SK-N-SH (cell line): ENCODE results near the gene PBRM1. TPM values are rescaled to one million over a fixed set of nuclear protein-coding genes. Genes with fewer than 3 reads are reported as not detected.

Source experiments
- CTCF ChIA-PET: fragments of 300-600, 350-600 bp; formaldehyde crosslinking; extraction: SDS; loops from one replicate; lab custom pipeline; 2021; lab: Yijun Ruan, JAX
- POLR2A ChIA-PET: fragments of 350-600 bp; sonication (Branson Sonifier 250); formaldehyde crosslinking; extraction: SDS; loops from one replicate; lab custom pipeline; 2020; ENCODE audit warnings: antibody characterized with exemption, inconsistent platforms; lab: Yijun Ruan, JAX
- DNase-seq: peaks from one replicate; pipeline ENCODE4 v3.0.0; 2012
- H2AFZ ChIP-seq: fragments of 200-600 bp; sonication (generic); 2 replicates; pipeline ENCODE4 v1.8.1; 2016; ENCODE audit warnings: antibody characterized with exemption, mild to moderate bottlenecking, low read depth
- H3F3A ChIP-seq: fragments of 200-600 bp; sonication (generic); replicated peaks from 2 replicates; pipeline ENCODE3; 2016; ENCODE audit warnings: antibody characterized with exemption, mild to moderate bottlenecking; ENCODE audit not compliant: insufficient read depth
- H3K27ac ChIP-seq, 2 experiments: fragments of 200-500 bp in 1 of 2; fragments of 200-600 bp in 1 of 2; sonication (Bioruptor generic) in 1 of 2; sonication (generic), shearing (Covaris generic) in 1 of 2; 2 replicates each; pipeline versions ENCODE4 v1.5.1 to v1.6.1; 2014 to 2016; ENCODE audit warnings: low read depth in 2 of 2, inconsistent platforms in 1 of 2, low read length in 1 of 2, mild to moderate bottlenecking in 1 of 2, mixed read lengths in 1 of 2
- H3K27me3 ChIP-seq: fragments of 200-600 bp; sonication (generic), shearing (Covaris generic); 2 replicates; pipeline ENCODE4 v1.6.1; 2016; ENCODE audit warnings: mixed run types; ENCODE audit not compliant: insufficient read depth
- H3K36me3 ChIP-seq, 2 experiments: fragments of 200-500 bp in 1 of 2; fragments of 200-600 bp in 1 of 2; sonication (Bioruptor generic) in 1 of 2; sonication (generic) in 1 of 2; replicated peaks in 1 of 2; 2 replicates each; pipeline versions ENCODE3 to v1.5.1; 2014 to 2016; ENCODE audit warnings: low read length in 1 of 2, mild to moderate bottlenecking in 1 of 2; ENCODE audit not compliant: insufficient read depth in 2 of 2, control insufficient read depth in 1 of 2
- H3K4me1 ChIP-seq, 2 experiments: fragments of 200-500 bp in 1 of 2; fragments of 200-600 bp in 1 of 2; sonication (Bioruptor generic) in 1 of 2; sonication (generic), shearing (Covaris generic) in 1 of 2; 2 replicates each; pipeline versions ENCODE4 v1.5.1 to v1.6.1; 2014 to 2016; ENCODE audit warnings: low read depth in 1 of 2, low read length in 1 of 2, mixed run types in 1 of 2; ENCODE audit not compliant: insufficient read depth in 2 of 2, control insufficient read depth in 1 of 2
- H3K4me2 ChIP-seq: fragments of 200-600 bp; sonication (generic), shearing (Covaris generic); 2 replicates; pipeline ENCODE4 v1.6.1; 2017; ENCODE audit warnings: mixed run types
- H3K4me3 ChIP-seq, 2 experiments: fragments of 200-500 bp in 1 of 2; fragments of 200-600 bp in 1 of 2; sonication (Bioruptor generic) in 1 of 2; sonication (generic), shearing (Covaris generic) in 1 of 2; 2 replicates each; pipeline versions ENCODE4 v1.5.1 to v1.8.1; 2014 to 2016; ENCODE audit warnings: low read depth in 2 of 2, inconsistent platforms in 1 of 2, low read length in 1 of 2, mild to moderate bottlenecking in 1 of 2, mixed read lengths in 1 of 2, moderate library complexity in 1 of 2
- H3K79me2 ChIP-seq: fragments of 200-600 bp; sonication (generic); 2 replicates; pipeline ENCODE4 v1.8.1; 2017; ENCODE audit warnings: mild to moderate bottlenecking; ENCODE audit not compliant: insufficient read depth
- H3K9ac ChIP-seq: fragments of 200-600 bp; sonication (generic); 2 replicates; pipeline ENCODE4 v1.6.1; 2017; ENCODE audit warnings: mixed run types
- H3K9me2 ChIP-seq: fragments of 200-600 bp; sonication (generic); 2 replicates; pipeline ENCODE4 v1.6.1; 2017; ENCODE audit warnings: mixed run types
- H3K9me3 ChIP-seq: fragments of 200-600 bp; sonication (generic); 2 replicates; pipeline ENCODE4 v1.6.1; 2017; ENCODE audit warnings: mixed run types, mild to moderate bottlenecking, moderate library complexity
- H4K20me1 ChIP-seq: fragments of 200-600 bp; sonication (generic); 2 replicates; pipeline ENCODE4 v1.6.1; 2017; ENCODE audit warnings: mild to moderate bottlenecking, mixed run types; ENCODE audit not compliant: insufficient read depth
- FOSL2 ChIP-seq: IDR thresholded peaks from 2 replicates; pipeline ENCODE4 v1.4.0; 2012; ENCODE audit warnings: low read depth, mild to moderate bottlenecking, moderate library complexity, borderline replicate concordance
- FOXJ3 ChIP-seq: sonication (generic); formaldehyde crosslinking; IDR thresholded peaks from 2 replicates; pipeline ENCODE4 v1.5.1; 2020; ENCODE audit warnings: mild to moderate bottlenecking, missing genetic modification reagents
- MEF2A ChIP-seq: IDR thresholded peaks from 2 replicates; pipeline ENCODE4 v1.4.0; 2012; ENCODE audit warnings: low read depth, borderline replicate concordance
- NFIC ChIP-seq: IDR thresholded peaks from 2 replicates; pipeline ENCODE4 v1.4.0; 2012; ENCODE audit warnings: borderline replicate concordance
- PBX3 ChIP-seq: IDR thresholded peaks from 2 replicates; pipeline ENCODE4; 2012
- POLR2AphosphoS5 ChIP-seq: IDR thresholded peaks from 2 replicates; pipeline ENCODE4 v1.6.1; 2012; ENCODE audit warnings: low read depth, low read length
- RCOR1 ChIP-seq: fragments of 150-350 bp; IDR thresholded peaks from 2 replicates; pipeline ENCODE4 v1.6.1; 2017; ENCODE audit warnings: antibody characterized with exemption, low read length
- REST ChIP-seq: IDR thresholded peaks from 2 replicates; pipeline ENCODE4 v1.6.1; 2012; ENCODE audit warnings: mild to moderate bottlenecking, low read depth, low read length, moderate library complexity
- SIN3A ChIP-seq: IDR thresholded peaks from 2 replicates; pipeline ENCODE4 v1.6.1; 2012; ENCODE audit warnings: low read depth, mild to moderate bottlenecking, low read length, moderate library complexity, borderline replicate concordance
- YY1 ChIP-seq: IDR thresholded peaks from 2 replicates; pipeline ENCODE4 v1.4.0; 2012; ENCODE audit warnings: low read depth, mild to moderate bottlenecking
- ZBTB33 ChIP-seq: IDR thresholded peaks from 2 replicates; pipeline ENCODE4 v1.4.0; 2012; ENCODE audit warnings: low read depth, borderline replicate concordance
- WGBS: methylation state at CpG from one replicate; pipeline ENCODE4 v1.1.6; 2017; ENCODE audit warnings: low lambda C conversion rate; 5-methylcytosine and 5-hydroxymethylcytosine counted together
- polyA plus RNA-seq, 3 experiments: library from polyadenylated mRNA; depleted of rRNA; stranded (reverse); fragments of >200 nt; gene quantifications; 2 replicates each; pipeline ENCODE4 v1.2.3, GENCODE V29; 2012

The PBRM1 gene
- polyA plus RNA-seq, 1 of the 3 experiments (the other 2 are of a cell fraction) = 14.3 TPM

GRCh38 chr3:52536369-52537164 is 149.1 kb downstream of the PBRM1 start, which contains the start of gene UQCC5 (continued):
- TF ChIP-seq RCOR1 (no peak), POLR2AphosphoS5 (peak; percentile 97), NFIC (no peak), FOXJ3 (CRISPR knock-in tag) (peak; percentile 23; the same call in 1 of the 2 replicates), SIN3A (peak; percentile 91; the same call in 1 of the 2 replicates), MEF2A (no peak), ZBTB33 (peak; percentile 89; the same call in 1 of the 2 replicates), PBX3 (peak; percentile 34), FOSL2 (no peak)

GRCh38 chr3:52536112-52536368 is 149.7 kb downstream of the PBRM1 start:
- peaks cover 43% of the 10 kb centered on the region for H4K20me1 ChIP-seq
- H3K9ac ChIP-seq = no peak overlapping the region
- H3K27me3 ChIP-seq = no peaks in the 10 kb centered on the region
- peak overlapping the region; percentile 62 to 71; a peak in 3 of 4 replicates for H3K27ac ChIP-seq
- peaks cover 7 to 14% of the 10 kb centered on the region in 2 experiments for H3K36me3 ChIP-seq
- H2AFZ ChIP-seq = no peak overlapping the region
- ChIA-PET CTCF (interaction anchor here (0.8 to 1.9 kb wide), 4 partner anchors 9 to 146 kb away, joined by 3 to 5 read pairs (median 4); no protein-coding TSS in a partner anchor), POLR2A (interaction anchor here (0.7 to 1.0 kb wide), 4 partner anchors 15 to 149 kb away, joined by 3 to 4 read pairs (median 4); no protein-coding TSS in a partner anchor)
- H3K4me3 ChIP-seq = no peak overlapping the region
- H3K79me2 ChIP-seq = peaks cover 81% of the 10 kb centered on the region
- H3K9me2 ChIP-seq = no peaks in the 10 kb centered on the region
- H3K4me1 ChIP-seq = peaks cover 23 to 50% of the 10 kb centered on the region in 2 experiments
- no peaks in the 10 kb centered on the region for H3K9me3 ChIP-seq
- DNase-seq = no peak
- TF ChIP-seq REST (no peak), YY1 (peak; percentile 78)
- TF ChIP-seq, all 33 proteins: peak for 1
- H3K4me2 ChIP-seq = no peak overlapping the region; the same call in 1 of the 2 replicates
- WGBS = 25% methylated on average over 9 of the region's 9 CpGs
- peaks cover 34% of the 10 kb centered on the region for H3F3A ChIP-seq
